Mesendoderm (in vitro differentiated cells): ENCODE results near the gene SMCO4.

Source experiments
- DNase-seq: peaks from one replicate; pipeline ENCODE4 v3.0.0; 2013
- H2AK5ac ChIP-seq: 2 replicates; pipeline ENCODE4 v1.6.1; 2013; ENCODE audit warnings: low read length, inconsistent platforms
- H2BK120ac ChIP-seq: 2 replicates; pipeline ENCODE4 v1.6.1; 2013; ENCODE audit warnings: low read depth, mild to moderate bottlenecking, low read length, moderate library complexity, mixed read lengths
- H2BK15ac ChIP-seq: replicated peaks from 2 replicates; pipeline ENCODE4 v1.6.1; 2013; ENCODE audit warnings: low read depth, mild to moderate bottlenecking, moderate library complexity
- H2BK5ac ChIP-seq: 2 replicates; pipeline ENCODE4 v1.6.1; 2013; ENCODE audit warnings: low read length, inconsistent platforms
- H3K18ac ChIP-seq: 2 replicates; pipeline ENCODE4 v1.6.1; 2013; ENCODE audit warnings: mild to moderate bottlenecking, low read length, mixed read lengths
- H3K23ac ChIP-seq: one replicate; pipeline ENCODE4 v1.6.1; 2013; ENCODE audit warnings: low read length
- H3K27ac ChIP-seq: 2 replicates; pipeline ENCODE4 v1.5.1; 2013; ENCODE audit warnings: low read depth, mild to moderate bottlenecking, inconsistent platforms, low read length, moderate library complexity
- H3K27me3 ChIP-seq: 2 replicates; pipeline ENCODE4 v1.6.1; 2013; ENCODE audit warnings: low read length, control low read depth, mild to moderate bottlenecking, inconsistent platforms; ENCODE audit not compliant: insufficient read depth, poor library complexity
- H3K36me3 ChIP-seq: 2 replicates; pipeline ENCODE4 v1.6.1; 2013; ENCODE audit warnings: low read length, inconsistent platforms; ENCODE audit not compliant: control insufficient read depth, insufficient read depth
- H3K4ac ChIP-seq: one replicate; pipeline ENCODE4 v1.6.1; 2013; ENCODE audit warnings: low read depth, mild to moderate bottlenecking, low read length, moderate library complexity
- H3K4me1 ChIP-seq: 2 replicates; pipeline ENCODE4 v1.6.1; 2013; ENCODE audit warnings: low read depth, low read length, inconsistent platforms; ENCODE audit not compliant: control insufficient read depth
- H3K4me2 ChIP-seq: 2 replicates; pipeline ENCODE4 v1.6.1; 2013; ENCODE audit warnings: low read length
- H3K4me3 ChIP-seq: 2 replicates; pipeline ENCODE4 v1.5.1; 2013; ENCODE audit warnings: mild to moderate bottlenecking, low read length
- H3K56ac ChIP-seq: one replicate; pipeline ENCODE4 v1.6.1; 2013; ENCODE audit warnings: low read length
- H3K79me1 ChIP-seq: 2 replicates; pipeline ENCODE4 v1.6.1; 2013; ENCODE audit warnings: low read length, inconsistent platforms
- H3K79me2 ChIP-seq: 2 replicates; pipeline ENCODE4 v1.6.1; 2013; ENCODE audit warnings: mild to moderate bottlenecking, low read length; ENCODE audit not compliant: control insufficient read depth, insufficient read depth
- H3K9ac ChIP-seq: 2 replicates; pipeline ENCODE4 v1.6.1; 2013; ENCODE audit warnings: low read length, inconsistent platforms
- H4K5ac ChIP-seq: one replicate; pipeline ENCODE4 v1.6.1; 2013; ENCODE audit warnings: low read length
- H4K8ac ChIP-seq: one replicate; pipeline ENCODE4 v1.6.1; 2013; ENCODE audit warnings: low read depth, mild to moderate bottlenecking, control low read depth, low read length, moderate library complexity
- WGBS: extraction: QIAGEN DNeasy Blood & Tissue Kit; methylation state at CpG from one replicate; pipeline ENCODE4 v1.1.7; 2013; ENCODE audit warnings: low lambda C conversion rate, missing lambda C conversion rate; ENCODE audit not compliant: insufficient coverage; ENCODE audit errors: extremely low coverage; 5-methylcytosine and 5-hydroxymethylcytosine counted together

SMCO4 gene

GRCh38 chr11:93552874-93553273, 9.7 kb upstream of the SMCO4 start:
- no peak for DNase-seq
- H3K18ac ChIP-seq, result no peak overlapping the region
- no peak overlapping the region for H3K27ac ChIP-seq
- no peak overlapping the region for H3K4me2 ChIP-seq
- no peak overlapping the region for H2BK15ac ChIP-seq
- no peak overlapping the region for H4K5ac ChIP-seq
- no peaks in the 10 kb centered on the region for H3K79me1 ChIP-seq
- no peak overlapping the region for H3K4ac ChIP-seq
- no CpG with 5 or more reads among the region's 1 CpG for WGBS
- no peak overlapping the region for H2AK5ac ChIP-seq
- no peaks in the 10 kb centered on the region for H3K36me3 ChIP-seq
- H3K4me1 ChIP-seq, result no peaks in the 10 kb centered on the region
- H3K27me3 ChIP-seq, result no peaks in the 10 kb centered on the region
- no peak overlapping the region for H3K4me3 ChIP-seq
- H2BK5ac ChIP-seq, result no peak overlapping the region
- no peak overlapping the region for H3K23ac ChIP-seq
- H3K56ac ChIP-seq, result no peak overlapping the region
- no peak overlapping the region for H2BK120ac ChIP-seq
- no peak overlapping the region for H3K9ac ChIP-seq
- H3K79me2 ChIP-seq, result no peaks in the 10 kb centered on the region
- no peak overlapping the region for H4K8ac ChIP-seq

GRCh38 chr11:93549976-93550375, 6.8 kb upstream of the SMCO4 start:
- no peak overlapping the region for H3K18ac ChIP-seq
- no peak overlapping the region for H3K4ac ChIP-seq
- H3K36me3 ChIP-seq, result no peaks in the 10 kb centered on the region
- H2BK120ac ChIP-seq, result no peak overlapping the region
- H3K27ac ChIP-seq, result no peak overlapping the region
- H4K5ac ChIP-seq, result no peak overlapping the region
- no peaks in the 10 kb centered on the region for H3K79me1 ChIP-seq
- no peak overlapping the region for H3K23ac ChIP-seq
- no peak overlapping the region for H2AK5ac ChIP-seq
- WGBS, result no CpG with 5 or more reads among the region's 4 CpGs
- H4K8ac ChIP-seq, result no peak overlapping the region
- H3K27me3 ChIP-seq, result no peaks in the 10 kb centered on the region
- H3K79me2 ChIP-seq, result no peaks in the 10 kb centered on the region
- H3K4me3 ChIP-seq, result no peak overlapping the region
- no peak for DNase-seq
- no peaks in the 10 kb centered on the region for H3K4me1 ChIP-seq
- no peak overlapping the region for H2BK15ac ChIP-seq
- H3K9ac ChIP-seq, result no peak overlapping the region
- no peak overlapping the region for H3K4me2 ChIP-seq
- H3K56ac ChIP-seq, result no peak overlapping the region
- H2BK5ac ChIP-seq, result no peak overlapping the region

DNA sequence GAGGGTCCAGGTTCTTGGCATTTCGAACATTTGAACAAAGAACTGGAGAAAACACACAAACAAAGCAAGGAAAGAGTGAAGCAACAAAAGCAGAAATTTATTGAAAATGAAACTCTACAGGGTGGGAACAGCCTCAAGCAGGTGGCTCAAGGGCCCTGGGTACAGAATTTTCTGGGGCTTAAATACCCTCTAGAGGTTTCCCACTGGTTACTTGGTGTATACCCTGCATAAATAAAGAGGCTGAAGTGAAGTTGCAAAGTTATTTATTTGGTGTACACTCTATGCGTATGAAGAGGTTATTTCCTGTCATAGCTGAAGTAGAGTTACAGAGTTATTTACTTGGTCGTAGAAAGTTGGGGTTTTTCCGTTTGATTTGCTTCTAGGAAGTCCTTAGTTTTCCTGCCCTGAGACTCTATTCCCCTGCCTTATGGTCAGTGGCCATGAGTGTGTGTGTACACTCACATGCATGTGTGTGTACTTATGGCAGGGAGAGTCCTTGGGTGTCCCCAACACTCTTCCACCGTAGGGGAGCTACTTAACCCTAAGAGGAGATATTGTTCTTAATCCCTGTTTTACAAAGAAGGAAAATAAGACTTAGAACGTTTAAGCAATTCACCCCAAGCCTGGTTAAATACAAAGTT, 5.6 kb upstream of the SMCO4 start:
- H3K56ac ChIP-seq, result no peak overlapping the region
- no peak overlapping the region for H3K4me3 ChIP-seq
- H3K27ac ChIP-seq, result no peak overlapping the region
- H3K4me2 ChIP-seq, result no peak overlapping the region
- H4K8ac ChIP-seq, result no peak overlapping the region
- H2BK15ac ChIP-seq, result no peak overlapping the region
- H2AK5ac ChIP-seq, result no peak overlapping the region
- no peaks in the 10 kb centered on the region for H3K27me3 ChIP-seq
- H3K9ac ChIP-seq, result no peak overlapping the region
- H3K4ac ChIP-seq, result no peak overlapping the region
- H3K4me1 ChIP-seq, result no peaks in the 10 kb centered on the region
- no peaks in the 10 kb centered on the region for H3K36me3 ChIP-seq
- no peak overlapping the region for H3K18ac ChIP-seq
- no peak overlapping the region for H4K5ac ChIP-seq
- no peak overlapping the region for H2BK5ac ChIP-seq
- no peak for DNase-seq
- no peak overlapping the region for H2BK120ac ChIP-seq
- no peaks in the 10 kb centered on the region for H3K79me1 ChIP-seq
- no CpG with 5 or more reads among the region's 6 CpGs for WGBS
- H3K23ac ChIP-seq, result no peak overlapping the region
- H3K79me2 ChIP-seq, result no peaks in the 10 kb centered on the region

- Histone ChIP-seq H3K9ac (no peak overlapping the region), H3K56ac (no peak overlapping the region), H3K79me1 (no peaks in the 10 kb centered on the region), H3K27ac (no peak overlapping the region), H3K4ac (no peak overlapping the region), H3K4me2 (no peak overlapping the region), H2BK5ac (no peak overlapping the region), H2AK5ac (no peak overlapping the region), H3K27me3 (no peaks in the 10 kb centered on the region), H4K5ac (no peak overlapping the region), H3K4me3 (no peak overlapping the region), H3K23ac (no peak overlapping the region), H3K4me1 (no peaks in the 10 kb centered on the region), H3K36me3 (no peaks in the 10 kb centered on the region), H3K79me2 (no peaks in the 10 kb centered on the region), H4K8ac (no peak overlapping the region), H3K18ac (no peak overlapping the region), H2BK120ac (no peak overlapping the region), H2BK15ac (no peak overlapping the region)
- no peak for DNase-seq
- no CpG with 5 or more reads among the region's 2 CpGs for WGBS
These were observed 4.6 kb upstream of the SMCO4 start for GRCh38 chr11:93547773-93548172.

DNA sequence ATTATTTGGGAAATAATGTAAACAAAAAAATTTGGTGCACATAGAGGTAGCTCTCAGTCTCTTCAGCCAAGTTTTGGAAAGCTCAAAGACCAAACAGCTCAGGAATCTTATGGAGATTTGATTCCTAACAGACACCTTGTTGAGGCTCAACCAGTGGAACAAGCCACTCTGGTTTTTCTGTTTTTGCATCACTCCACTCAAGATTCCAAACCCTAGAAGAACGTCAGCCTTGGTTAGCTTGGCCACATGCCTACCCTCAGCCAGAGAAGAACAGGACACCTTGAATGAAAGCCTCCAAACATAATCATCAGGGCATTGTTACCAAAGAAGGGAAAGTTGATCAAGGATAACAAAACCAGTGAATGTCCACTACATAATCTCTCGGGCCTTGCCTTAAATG, 3.8 kb upstream of the SMCO4 start:
- H2BK120ac ChIP-seq, result no peak overlapping the region
- H2BK5ac ChIP-seq, result no peak overlapping the region
- no peaks in the 10 kb centered on the region for H3K36me3 ChIP-seq
- no peak overlapping the region for H3K56ac ChIP-seq
- no peak overlapping the region for H3K4me3 ChIP-seq
- H3K18ac ChIP-seq, result no peak overlapping the region
- no peak overlapping the region for H3K27ac ChIP-seq
- no peaks in the 10 kb centered on the region for H3K4me1 ChIP-seq
- H3K79me1 ChIP-seq, result no peaks in the 10 kb centered on the region
- no peak overlapping the region for H4K8ac ChIP-seq
- no peak overlapping the region for H2AK5ac ChIP-seq
- no peak overlapping the region for H3K9ac ChIP-seq
- no peak overlapping the region for H2BK15ac ChIP-seq
- no peak overlapping the region for H4K5ac ChIP-seq
- no peak for DNase-seq
- H3K4me2 ChIP-seq, result no peak overlapping the region
- H3K27me3 ChIP-seq, result no peaks in the 10 kb centered on the region
- no CpG with 5 or more reads among the region's 2 CpGs for WGBS
- H3K79me2 ChIP-seq, result no peaks in the 10 kb centered on the region
- no peak overlapping the region for H3K4ac ChIP-seq
- H3K23ac ChIP-seq, result no peak overlapping the region

DNA sequence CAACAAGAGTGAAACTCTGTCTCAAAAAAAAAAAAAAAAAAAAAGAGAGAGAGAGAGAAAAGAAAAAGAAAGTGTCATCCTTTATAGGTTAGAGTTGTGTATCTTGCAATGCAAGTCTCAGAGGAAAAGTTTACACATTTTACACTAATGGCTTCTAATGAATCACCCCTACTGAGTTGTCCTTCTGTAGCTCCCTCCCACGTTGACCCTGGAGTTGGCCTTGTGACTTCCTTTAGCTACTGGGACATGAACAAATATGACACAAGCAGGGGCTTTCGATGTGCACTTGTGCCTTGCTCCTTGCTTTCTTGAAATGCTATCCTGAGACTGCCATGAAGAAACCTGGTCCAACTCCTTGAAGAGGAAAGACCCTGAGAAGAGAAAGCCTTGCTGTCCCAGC, 2.4 kb upstream of the SMCO4 start:
- Histone ChIP-seq H3K18ac (no peak overlapping the region), H4K5ac (no peak overlapping the region), H3K27ac (no peak overlapping the region), H3K79me2 (peaks cover 9% of the 10 kb centered on the region), H2BK15ac (no peak overlapping the region), H3K27me3 (no peaks in the 10 kb centered on the region), H3K4me2 (no peak overlapping the region), H3K4ac (no peak overlapping the region), H2BK5ac (no peak overlapping the region), H3K36me3 (no peaks in the 10 kb centered on the region), H3K23ac (no peak overlapping the region), H3K79me1 (peaks cover 4% of the 10 kb centered on the region), H2BK120ac (no peak overlapping the region), H3K9ac (no peak overlapping the region), H3K4me1 (no peaks in the 10 kb centered on the region), H3K4me3 (no peak overlapping the region), H2AK5ac (no peak overlapping the region), H4K8ac (no peak overlapping the region), H3K56ac (no peak overlapping the region)
- no CpG with 5 or more reads among the region's 2 CpGs for WGBS
- no peak for DNase-seq
